Measurements from ENCODE around the gene GAMT.

DNA sequence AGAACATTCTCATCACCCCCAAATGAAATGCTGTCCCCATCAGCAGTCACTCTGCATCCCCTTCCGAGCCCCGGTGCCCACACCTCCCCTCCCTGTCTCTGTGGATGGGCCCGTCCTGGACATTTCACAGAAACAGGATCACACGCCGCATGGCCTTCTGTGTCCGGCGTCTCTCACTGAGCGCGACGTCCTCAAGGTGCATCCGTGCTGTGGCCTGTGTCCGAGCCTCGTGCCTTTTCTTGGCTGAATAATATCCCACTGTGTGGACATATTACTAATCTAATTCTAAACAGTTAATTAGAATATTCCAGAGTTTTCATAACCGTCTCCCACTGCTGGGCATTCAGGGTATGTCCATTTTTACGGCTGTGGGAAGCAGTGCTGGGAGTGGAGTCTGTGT is 8.9 kb downstream of the GAMT start:
- TF ChIP-seq, protein P1, sequence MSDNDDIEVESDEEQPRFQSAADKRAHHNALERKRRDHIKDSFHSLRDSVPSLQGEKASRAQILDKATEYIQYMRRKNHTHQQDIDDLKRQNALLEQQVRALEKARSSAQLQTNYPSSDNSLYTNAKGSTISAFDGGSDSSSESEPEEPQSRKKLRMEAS (IDR thresholded peaks at IDR 0.05; ENCODE audit: low read depth, low read length): no peak
- TF ChIP-seq, protein P2, sequence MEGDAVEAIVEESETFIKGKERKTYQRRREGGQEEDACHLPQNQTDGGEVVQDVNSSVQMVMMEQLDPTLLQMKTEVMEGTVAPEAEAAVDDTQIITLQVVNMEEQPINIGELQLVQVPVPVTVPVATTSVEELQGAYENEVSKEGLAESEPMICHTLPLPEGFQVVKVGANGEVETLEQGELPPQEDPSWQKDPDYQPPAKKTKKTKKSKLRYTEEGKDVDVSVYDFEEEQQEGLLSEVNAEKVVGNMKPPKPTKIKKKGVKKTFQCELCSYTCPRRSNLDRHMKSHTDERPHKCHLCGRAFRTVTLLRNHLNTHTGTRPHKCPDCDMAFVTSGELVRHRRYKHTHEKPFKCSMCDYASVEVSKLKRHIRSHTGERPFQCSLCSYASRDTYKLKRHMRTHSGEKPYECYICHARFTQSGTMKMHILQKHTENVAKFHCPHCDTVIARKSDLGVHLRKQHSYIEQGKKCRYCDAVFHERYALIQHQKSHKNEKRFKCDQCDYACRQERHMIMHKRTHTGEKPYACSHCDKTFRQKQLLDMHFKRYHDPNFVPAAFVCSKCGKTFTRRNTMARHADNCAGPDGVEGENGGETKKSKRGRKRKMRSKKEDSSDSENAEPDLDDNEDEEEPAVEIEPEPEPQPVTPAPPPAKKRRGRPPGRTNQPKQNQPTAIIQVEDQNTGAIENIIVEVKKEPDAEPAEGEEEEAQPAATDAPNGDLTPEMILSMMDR (IDR thresholded peaks at IDR 0.05; ENCODE audit: low read depth, low read length): no peak
- TF ChIP-seq POLR2A (IDR thresholded peaks at IDR 0.05; ENCODE audit: extremely low read depth, insufficient read length) (no peak), MYC (IDR thresholded peaks at IDR 0.05; ENCODE audit: low read depth, low read length) (no peak)

All from NB4 (cell line).